Spleen (tissue), 7 donors: ENCODE results near the gene UBE2K.

Source experiments
- CTCF ChIP-seq, 11 experiments: fragments of 200-600 bp in 7 of 11; fragments of 450-650 bp in 4 of 11; sonication (generic) in 4 of 11; IDR thresholded peaks in 8 of 11; conservative IDR thresholded peaks in 3 of 11; 1 replicate in 7 of 11; 2 replicates in 4 of 11; pipeline versions ENCODE4 v1.4.0 to v1.8.0; 2016 to 2021; ENCODE audit warnings: antibody characterized with exemption in 11 of 11, inconsistent platforms in 4 of 11, mild to moderate bottlenecking in 1 of 11
- POLR2A ChIP-seq, 3 donors: fragments of 450-650 bp; IDR thresholded peaks; one replicate each; pipeline ENCODE4 v1.5.1; 2017; ENCODE audit warnings: antibody characterized with exemption in 3 of 3, mild to moderate bottlenecking in 1 of 3
- POLR2AphosphoS5 ChIP-seq, 3 donors: sonication (generic); formaldehyde crosslinking; IDR thresholded peaks; one replicate each; pipeline ENCODE4 v1.5.1; 2017; ENCODE audit warnings: antibody characterized with exemption in 3 of 3
- donor health status: DM: no; HTN: no; CAD: no; lungs with moderate emphysema.
- donor health status: DM: no; HTN: no; CAD: no.
- donor health status: DM: no; HTN: no; CAD: no.

- TF ChIP-seq POLR2A (IDR thresholded peaks at IDR 0.05): no peak
- TF ChIP-seq CTCF (IDR thresholded peaks at IDR 0.05 in 8 of 11, conservative IDR thresholded peaks at IDR 0.05 in 3 of 11): no peak
- no peak for TF ChIP-seq POLR2AphosphoS5 (IDR thresholded peaks at IDR 0.05)
Observed at GRCh38 chr4:39785083-39785482, 87.1 kb downstream of the UBE2K start.
